Endodermal cell (in vitro differentiated cells): ENCODE measurements around the gene TRMT1. TPM values are rescaled to one million over a fixed set of nuclear protein-coding genes. Genes with fewer than 3 reads are reported as not detected.

Experiments
- DNase-seq: peaks from one replicate; pipeline ENCODE4 v3.0.0-alpha.2; 2017
- H3K27ac ChIP-seq: 2 replicates; pipeline ENCODE4 v1.5.1; 2013; ENCODE audit warnings: mild to moderate bottlenecking, low read depth, low read length, moderate library complexity
- H3K27me3 ChIP-seq: 2 replicates; pipeline ENCODE4 v1.6.1; 2013; ENCODE audit warnings: mild to moderate bottlenecking, low read length, moderate library complexity; ENCODE audit not compliant: insufficient read depth, control insufficient read depth, poor library complexity, severe bottlenecking
- H3K36me3 ChIP-seq: 2 replicates; pipeline ENCODE4 v1.7.0; 2013; ENCODE audit warnings: mild to moderate bottlenecking, low read length, moderate library complexity; ENCODE audit not compliant: control insufficient read depth, insufficient read depth
- H3K4me1 ChIP-seq: one replicate; pipeline ENCODE4 v1.7.0; 2013; ENCODE audit warnings: low read length; ENCODE audit not compliant: control insufficient read depth, insufficient read depth
- H3K4me3 ChIP-seq: 2 replicates; pipeline ENCODE4 v1.5.1; 2013; ENCODE audit warnings: mild to moderate bottlenecking, low read length, moderate library complexity
- H3K9ac ChIP-seq: 2 replicates; pipeline ENCODE4 v1.6.1; 2013; ENCODE audit warnings: mild to moderate bottlenecking, low read length, moderate library complexity; ENCODE audit not compliant: poor library complexity, severe bottlenecking; ENCODE audit errors: extremely low read depth
- H3K9me3 ChIP-seq: 2 replicates; pipeline ENCODE4 v1.6.1; 2013; ENCODE audit warnings: mild to moderate bottlenecking, low read length, moderate library complexity; ENCODE audit not compliant: control insufficient read depth
- H3K27ac Mint-ChIP-seq: 2 replicates; pipeline ENCODE4 v1.8.0; 2020; ENCODE audit warnings: mixed read lengths
- H3K27me3 Mint-ChIP-seq: 2 replicates; pipeline ENCODE4 v1.8.0; 2021; ENCODE audit warnings: mild to moderate bottlenecking, mixed read lengths; ENCODE audit not compliant: insufficient read depth
- H3K36me3 Mint-ChIP-seq: 2 replicates; pipeline ENCODE4 v1.8.0; 2020; ENCODE audit warnings: low read depth, mixed read lengths
- H3K4me1 Mint-ChIP-seq: 2 replicates; pipeline ENCODE4 v1.8.0; 2020; ENCODE audit warnings: mixed read lengths
- H3K4me3 Mint-ChIP-seq: 2 replicates; pipeline ENCODE4 v1.8.0; 2020; ENCODE audit warnings: mild to moderate bottlenecking, moderate library complexity, mixed read lengths
- H3K9me3 Mint-ChIP-seq: 2 replicates; pipeline ENCODE4 v1.8.0; 2020; ENCODE audit warnings: mild to moderate bottlenecking, mixed read lengths
- WGBS, 2 experiments: methylation state at CpG; one replicate each; pipeline versions ENCODE4 v1.1.5 to v1.1.7; 2013; ENCODE audit warnings: missing lambda C conversion rate in 2 of 2, mixed read lengths in 1 of 2; ENCODE audit not compliant: insufficient coverage in 1 of 2, insufficient read length in 1 of 2; 5-methylcytosine and 5-hydroxymethylcytosine counted together
- total RNA-seq, 2 donors: library from RNA; stranded (reverse); fragmentation: NEBNext Ultra II Directional in 1 of 2; extraction: Animal tissue kit (Norgen Biotek cat#: 25700) in 1 of 2; gene quantifications; 2 replicates in 1 of 2; 3 replicates in 1 of 2; pipeline ENCODE4 v1.2.1, GENCODE V29; 2021
- TF ChIP-seq, protein P1 (sequence below): fragments of 200-600 bp; sonication (generic); conservative IDR thresholded peaks from 2 replicates; pipeline ENCODE4 v1.5.0; 2021; ENCODE audit warnings: antibody characterized with exemption, mild to moderate bottlenecking

TRMT1 gene
- total RNA-seq, 2 donors from 2014 or later = 51.3 to 66.2 TPM

DNA sequence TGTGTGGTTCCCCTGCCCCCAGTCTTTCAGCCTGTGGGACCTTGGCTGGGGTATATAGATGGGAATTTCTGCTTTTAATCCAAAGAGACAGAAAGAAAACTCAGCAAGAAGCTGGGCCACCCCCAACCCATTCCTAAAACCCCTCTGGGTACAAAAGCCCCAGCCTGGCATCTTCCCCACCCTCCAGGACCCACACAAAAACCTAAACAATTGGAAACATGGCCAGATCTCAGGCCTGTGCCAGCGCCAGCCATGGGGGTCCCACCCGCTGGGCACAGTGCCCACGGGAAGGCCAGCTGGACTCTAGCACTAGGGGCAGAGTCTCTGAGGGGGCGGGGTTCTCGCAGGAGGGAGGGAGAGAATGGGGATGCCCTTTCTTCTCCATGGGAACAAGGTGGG, 22.4 kb downstream of the TRMT1 start:
- Histone ChIP-seq H3K9me3 (no peaks in the 10 kb centered on the region), H3K4me1 (peaks cover 16% of the 10 kb centered on the region), H3K9ac (no peak overlapping the region), H3K27me3 (peaks cover 53% of the 10 kb centered on the region), H3K4me3 (no peak overlapping the region), H3K27ac (no peak overlapping the region), H3K36me3 (no peaks in the 10 kb centered on the region)
- Mint-ChIP-seq H3K4me1 (peaks cover 21% of the 10 kb centered on the region), H3K9me3 (no peaks in the 10 kb centered on the region), H3K36me3 (no peaks in the 10 kb centered on the region), H3K4me3 (no peak overlapping the region), H3K27ac (no peak overlapping the region), H3K27me3 (peaks cover 75% of the 10 kb centered on the region)
- WGBS, 2 experiments = 27 to 30% methylated on average over 2 to 5 of the region's 5 CpGs
- DNase-seq = no peak
- TF ChIP-seq, protein P1, sequence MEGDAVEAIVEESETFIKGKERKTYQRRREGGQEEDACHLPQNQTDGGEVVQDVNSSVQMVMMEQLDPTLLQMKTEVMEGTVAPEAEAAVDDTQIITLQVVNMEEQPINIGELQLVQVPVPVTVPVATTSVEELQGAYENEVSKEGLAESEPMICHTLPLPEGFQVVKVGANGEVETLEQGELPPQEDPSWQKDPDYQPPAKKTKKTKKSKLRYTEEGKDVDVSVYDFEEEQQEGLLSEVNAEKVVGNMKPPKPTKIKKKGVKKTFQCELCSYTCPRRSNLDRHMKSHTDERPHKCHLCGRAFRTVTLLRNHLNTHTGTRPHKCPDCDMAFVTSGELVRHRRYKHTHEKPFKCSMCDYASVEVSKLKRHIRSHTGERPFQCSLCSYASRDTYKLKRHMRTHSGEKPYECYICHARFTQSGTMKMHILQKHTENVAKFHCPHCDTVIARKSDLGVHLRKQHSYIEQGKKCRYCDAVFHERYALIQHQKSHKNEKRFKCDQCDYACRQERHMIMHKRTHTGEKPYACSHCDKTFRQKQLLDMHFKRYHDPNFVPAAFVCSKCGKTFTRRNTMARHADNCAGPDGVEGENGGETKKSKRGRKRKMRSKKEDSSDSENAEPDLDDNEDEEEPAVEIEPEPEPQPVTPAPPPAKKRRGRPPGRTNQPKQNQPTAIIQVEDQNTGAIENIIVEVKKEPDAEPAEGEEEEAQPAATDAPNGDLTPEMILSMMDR = no peak

- Histone ChIP-seq H3K4me3 (no peak overlapping the region), H3K9ac (no peak overlapping the region), H3K9me3 (no peaks in the 10 kb centered on the region), H3K27me3 (peaks cover 47% of the 10 kb centered on the region), H3K4me1 (peaks cover 16% of the 10 kb centered on the region), H3K36me3 (no peaks in the 10 kb centered on the region), H3K27ac (peak overlapping the region; percentile 24)
- Mint-ChIP-seq H3K27me3 (peaks cover 71% of the 10 kb centered on the region), H3K36me3 (no peaks in the 10 kb centered on the region), H3K27ac (no peak overlapping the region), H3K4me3 (no peak overlapping the region), H3K4me1 (peaks cover 21% of the 10 kb centered on the region), H3K9me3 (no peaks in the 10 kb centered on the region)
- WGBS, 2 experiments = 45 to 48% methylated on average over 6 to 12 of the region's 12 CpGs
- TF ChIP-seq, protein P1 = peak; percentile 97
- peak; percentile 94 for DNase-seq
These were observed 23.0 kb downstream of the TRMT1 start for GRCh38 chr19:13093407-13094105.

- no peaks in the 10 kb centered on the region for H3K9me3 ChIP-seq
- H3K4me3 ChIP-seq = no peak overlapping the region
- TF ChIP-seq, protein P1 = no peak
- WGBS, 2 experiments = 90 to 97% methylated on average over 5 to 14 of the region's 14 CpGs
- Mint-ChIP-seq H3K4me1 (peaks cover 21% of the 10 kb centered on the region), H3K9me3 (no peaks in the 10 kb centered on the region), H3K27me3 (peaks cover 64% of the 10 kb centered on the region), H3K36me3 (no peaks in the 10 kb centered on the region), H3K27ac (no peak overlapping the region), H3K4me3 (no peak overlapping the region)
- no peak for DNase-seq
- no peaks in the 10 kb centered on the region for H3K36me3 ChIP-seq
- H3K27me3 ChIP-seq = peaks cover 39% of the 10 kb centered on the region
- H3K4me1 ChIP-seq = peaks cover 16% of the 10 kb centered on the region
- H3K9ac ChIP-seq = no peak overlapping the region
- H3K27ac ChIP-seq = peak overlapping the region; percentile 98
These were observed 23.8 kb downstream of the TRMT1 start for GRCh38 chr19:13092606-13093235.
